DMS114 treated with DMSO at 0.1 percent for 48 hours (cell line): Measurements from ENCODE around the gene ZFP69B.

ENCODE experiments used
- DNase-seq: peaks from one replicate; lab custom pipeline; 2025; ENCODE audit not compliant: unreplicated experiment; lab: John Stamatoyannopoulos, UW

The ZFP69B gene

GRCh38 chr1:40449684-40450494 is at the start of gene ZFP69B:
TSS of gene ZFP69B (plus strand) at chr1:40450476. CDS start at chr1:40450962, 486 bp downstream.
- peak; percentile 86 for DNase-seq

GRCh38 chr1:40401473-40402201 is 48.6 kb upstream of the ZFP69B start:
- no peak for DNase-seq

GRCh38 chr1:40404670-40405462 is 45.4 kb upstream of the ZFP69B start:
- DNase-seq, result peak; percentile 52

GRCh38 chr1:40405812-40406211 is 44.5 kb upstream of the ZFP69B start:
- no peak for DNase-seq

- no peak for DNase-seq
Observed at GRCh38 chr1:40407453-40407852, 42.8 kb upstream of the ZFP69B start.

GRCh38 chr1:40409467-40409866 is 40.8 kb upstream of the ZFP69B start:
- DNase-seq, result no peak

- DNase-seq, result no peak
Observed at GRCh38 chr1:40411294-40411693, 39.0 kb upstream of the ZFP69B start.

GRCh38 chr1:40411843-40412242 is 38.4 kb upstream of the ZFP69B start:
- DNase-seq, result no peak

- DNase-seq, result no peak
Observed at GRCh38 chr1:40413527-40414252, 36.6 kb upstream of the ZFP69B start.

- no peak for DNase-seq
Observed at GRCh38 chr1:40414331-40414730, 35.9 kb upstream of the ZFP69B start.

GRCh38 chr1:40416709-40417108 is 33.6 kb upstream of the ZFP69B start:
- DNase-seq, result no peak

- DNase-seq, result no peak
Observed at GRCh38 chr1:40421431-40422384, 28.6 kb upstream of the ZFP69B start.

- DNase-seq, result no peak
Observed at GRCh38 chr1:40422630-40423263, 27.5 kb upstream of the ZFP69B start.

- DNase-seq, result no peak
Observed at GRCh38 chr1:40423264-40423642, 27.0 kb upstream of the ZFP69B start.

- no peak for DNase-seq
Observed at GRCh38 chr1:40423951-40424618, 26.2 kb upstream of the ZFP69B start.

GRCh38 chr1:40425198-40425597 is 25.1 kb upstream of the ZFP69B start:
- no peak for DNase-seq

GRCh38 chr1:40431385-40431784 is 18.9 kb upstream of the ZFP69B start:
- DNase-seq, result no peak

- DNase-seq, result no peak
Observed at GRCh38 chr1:40432644-40433390, 17.5 kb upstream of the ZFP69B start.
